COLO829 (cell line): ENCODE results near the gene SEZ6.

ENCODE experiments used
- DNase-seq: peaks from one replicate; pipeline ENCODE4 v3.0.0; 2012; ENCODE audit warnings: low spot score

SEZ6 gene

DNA sequence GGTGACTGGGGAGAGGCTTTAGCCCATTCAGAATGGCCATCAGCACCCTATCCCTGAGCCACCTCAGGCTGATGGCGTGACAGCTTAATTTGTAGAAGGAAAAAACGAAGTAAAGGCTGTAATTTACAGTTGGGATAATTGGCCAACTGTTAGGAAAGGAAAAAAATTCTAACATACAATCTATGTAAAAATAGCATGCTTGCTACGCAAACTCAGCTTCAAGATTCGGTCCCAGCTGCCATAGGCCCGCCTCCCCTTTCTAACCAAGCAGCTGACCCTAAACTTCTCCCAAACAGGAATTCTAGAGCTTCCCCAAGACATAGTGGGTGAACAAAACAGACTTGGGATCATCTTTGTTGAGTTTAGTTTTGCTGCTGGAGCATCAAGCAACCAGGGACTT, 4.9 kb downstream of the SEZ6 start:
- DNase-seq, result no peak

DNA sequence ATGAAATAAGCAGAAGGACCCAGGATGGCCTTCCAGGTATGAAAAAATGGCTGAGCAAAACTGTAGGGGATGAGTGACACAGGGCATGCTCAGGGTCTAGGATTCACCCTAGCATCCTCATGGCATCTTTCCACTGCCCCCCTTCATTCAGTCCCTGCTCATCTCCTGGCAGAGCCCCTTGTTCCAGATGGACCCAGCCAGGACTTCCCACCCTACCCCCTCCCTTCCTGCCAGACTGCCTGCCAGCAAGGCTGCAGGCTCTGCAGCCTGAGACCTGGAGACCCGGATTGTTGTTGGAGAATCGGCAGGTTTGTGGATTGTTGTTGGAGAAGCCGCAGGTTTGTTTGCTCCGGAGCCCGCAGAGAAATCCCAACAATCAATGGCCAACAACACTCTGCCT, 6.6 kb downstream of the SEZ6 start:
- no peak for DNase-seq

DNA sequence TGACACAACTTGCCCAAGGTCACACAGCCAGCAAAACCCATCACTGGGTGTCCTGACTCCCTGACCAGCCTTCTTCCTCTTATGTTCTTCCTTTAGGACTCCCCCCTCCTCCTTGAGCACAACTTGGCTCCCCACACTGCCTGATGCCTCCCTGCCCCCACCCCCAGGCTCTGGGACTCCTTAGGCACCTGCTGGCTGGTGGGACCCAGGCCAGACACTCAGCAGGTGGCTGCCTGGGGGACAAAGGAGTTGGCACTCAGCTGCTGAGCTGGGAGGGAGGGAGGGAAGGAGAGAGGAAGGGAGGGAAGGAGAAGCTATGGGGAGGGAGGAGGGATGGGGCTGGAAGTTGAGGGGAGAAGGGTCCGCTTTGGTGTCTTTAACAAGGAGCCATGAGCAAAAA, 8.0 kb downstream of the SEZ6 start:
- DNase-seq, result no peak

DNA sequence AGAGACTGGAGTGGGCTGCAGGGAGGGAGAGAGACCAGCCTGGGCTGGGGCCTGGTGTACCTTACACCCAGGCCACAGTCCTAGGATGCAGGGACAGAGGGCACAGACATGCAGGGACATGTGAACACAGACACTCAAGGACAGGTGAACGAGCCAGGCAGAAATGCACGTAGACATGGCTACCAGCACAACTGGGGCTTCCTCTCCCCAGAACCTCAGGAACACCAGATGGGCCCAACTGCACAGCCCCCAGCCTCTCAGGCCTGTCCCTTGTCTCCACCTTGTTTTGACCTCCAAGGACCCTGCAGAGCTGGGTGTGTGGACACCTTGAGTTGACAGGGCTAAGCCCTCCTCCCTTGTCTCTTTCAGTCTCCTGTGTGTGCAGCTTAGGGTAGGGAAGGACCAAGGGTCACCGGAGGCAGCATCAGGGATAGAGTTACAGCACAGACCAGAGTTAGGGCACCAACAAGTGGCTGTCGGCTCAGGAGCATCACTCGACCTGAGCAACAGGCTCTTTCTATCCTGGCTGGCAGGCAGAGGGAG, 9.2 kb downstream of the SEZ6 start:
- no peak for DNase-seq

DNA sequence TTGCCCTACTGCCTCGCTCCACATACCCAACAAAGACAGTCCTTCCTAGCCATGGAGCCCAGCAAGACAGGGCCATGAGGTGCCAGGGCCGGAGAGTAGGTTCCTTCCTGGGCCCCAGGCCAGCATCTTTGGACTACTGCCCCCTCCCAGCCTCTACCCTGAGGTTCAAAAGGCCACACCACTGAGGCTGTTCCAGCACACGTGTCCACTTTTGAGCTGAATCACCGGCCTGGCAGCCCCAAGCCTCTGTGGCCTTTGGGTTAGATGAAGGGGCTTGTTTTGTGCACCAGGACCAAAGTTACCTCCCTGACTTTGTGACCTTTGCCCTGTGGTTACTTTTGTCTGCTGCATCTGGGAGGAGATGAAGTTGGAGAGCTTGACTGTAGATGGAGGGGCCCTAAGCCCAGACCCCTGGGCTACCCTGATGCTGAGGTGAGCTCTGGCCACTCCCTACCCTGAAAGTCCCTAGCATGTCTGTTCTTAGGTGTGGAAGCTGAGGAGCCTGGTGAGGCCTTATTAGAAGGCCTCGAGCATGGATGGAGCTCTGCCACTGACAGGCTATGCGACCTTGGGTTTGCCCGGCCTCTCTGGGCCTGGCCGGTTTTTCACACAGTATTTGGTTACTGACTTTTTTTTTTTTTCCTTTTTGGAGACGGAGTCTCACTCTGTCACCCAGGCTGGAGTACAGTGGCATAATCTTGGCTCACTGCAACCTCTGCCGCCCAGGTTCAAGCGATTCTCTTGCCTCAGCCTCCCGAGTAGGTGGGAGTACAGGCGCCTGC, 12.0 kb downstream of the SEZ6 start:
- DNase-seq, result no peak

DNA sequence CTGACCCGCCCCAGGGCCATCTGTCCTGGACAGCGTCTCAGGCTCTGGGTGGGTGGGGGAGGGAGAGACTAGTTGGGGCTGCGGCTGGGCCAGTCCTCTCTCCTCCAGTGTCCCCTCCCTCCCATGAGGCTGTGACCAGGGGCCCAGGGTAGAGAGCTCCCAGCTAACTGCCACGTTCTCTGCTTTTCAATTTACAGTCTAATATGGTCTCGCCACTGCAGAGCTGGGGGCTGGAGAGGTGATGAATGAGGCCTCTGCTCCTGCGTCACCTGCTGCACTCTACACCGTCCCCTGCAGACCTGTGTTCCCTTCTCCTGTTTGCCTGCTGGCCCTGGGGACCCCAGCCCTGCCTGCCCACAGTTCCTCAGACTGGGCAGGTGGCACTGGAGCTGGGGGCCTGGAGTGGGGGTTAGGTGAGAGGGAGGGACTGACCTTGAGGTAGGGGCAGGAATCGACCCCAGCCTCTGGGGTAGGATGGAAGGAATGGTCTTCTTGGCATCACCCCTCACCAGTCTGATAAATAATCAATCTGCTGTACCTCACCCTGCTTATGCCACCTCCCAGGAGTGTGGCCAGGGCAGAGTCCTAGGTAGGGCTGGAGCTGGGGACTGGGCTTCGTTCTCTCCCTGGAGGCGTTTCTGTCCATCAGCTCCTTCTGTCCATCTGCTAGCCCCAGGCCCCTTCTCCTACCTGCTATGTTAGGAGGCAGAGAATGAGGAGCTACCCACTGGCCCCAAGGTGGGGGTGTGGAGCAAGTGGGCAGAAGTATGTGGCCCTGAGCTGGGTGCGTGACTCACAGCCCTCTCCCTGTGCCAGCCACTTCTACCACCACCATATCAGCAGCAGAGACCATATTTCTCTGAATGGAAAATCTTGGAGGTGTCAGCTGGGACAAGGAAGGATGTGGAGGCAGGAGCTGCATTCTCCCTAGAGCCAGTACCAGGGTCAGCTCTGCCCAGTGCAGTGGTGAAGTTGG, 12.9 kb downstream of the SEZ6 start:
- DNase-seq, result no peak

DNA sequence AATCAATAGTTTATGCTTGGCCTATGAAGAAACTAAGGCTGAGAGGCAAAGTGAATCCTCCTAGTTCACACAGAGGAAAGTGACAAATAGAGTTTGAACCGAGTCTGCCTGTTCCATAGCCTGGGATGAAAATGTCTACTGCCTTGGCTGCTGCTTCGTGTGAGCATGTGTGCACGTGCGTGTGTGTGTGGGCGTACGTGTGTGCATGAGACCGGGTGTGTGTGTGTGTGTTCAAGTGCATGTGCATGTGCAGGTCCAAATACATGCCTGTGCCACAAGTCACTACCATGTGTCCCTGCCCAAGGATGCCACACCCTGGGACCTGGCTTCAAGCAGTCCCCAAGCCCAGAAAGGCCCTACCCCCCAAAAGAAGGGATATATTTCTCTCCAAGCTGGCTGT, 13.6 kb downstream of the SEZ6 start:
- DNase-seq, result no peak

DNA sequence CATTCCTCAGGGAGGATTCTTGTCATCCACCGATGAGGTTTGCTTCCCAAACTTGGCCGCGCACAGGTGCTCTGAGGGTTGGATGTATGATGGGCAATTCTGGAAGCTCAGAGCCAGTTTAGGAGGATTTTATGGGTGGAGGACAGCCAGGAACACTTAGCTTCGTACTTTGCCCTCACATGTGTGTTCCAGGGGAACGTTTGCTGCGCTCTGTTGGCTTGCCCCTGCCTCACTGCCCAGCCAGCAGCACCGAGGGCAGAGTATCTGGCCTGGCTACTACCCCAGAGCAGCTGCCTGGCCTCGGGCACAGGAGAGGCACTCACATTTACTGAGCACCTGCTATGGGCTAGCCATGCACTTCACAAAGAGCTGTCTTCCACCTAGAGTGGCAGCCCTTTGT, 14.1 kb downstream of the SEZ6 start:
- DNase-seq, result no peak

DNA sequence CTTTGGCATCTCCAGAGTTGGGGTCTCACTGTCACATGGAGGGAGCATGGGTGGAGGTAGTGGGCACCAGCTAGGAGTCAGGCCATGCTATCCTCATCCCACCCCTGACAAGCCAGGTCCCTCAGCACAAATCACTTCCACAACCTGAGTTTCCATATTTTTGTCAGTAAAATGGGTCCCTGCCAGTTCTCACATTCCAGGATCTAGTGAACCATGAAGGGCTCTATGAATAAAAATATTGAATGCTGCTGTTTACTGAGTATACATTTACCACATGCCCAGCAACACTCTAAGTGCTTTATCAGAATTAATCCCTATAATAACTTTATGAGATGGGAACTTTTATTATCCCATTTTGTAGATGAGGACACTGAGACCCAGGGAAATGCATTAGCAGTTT, 16.8 kb downstream of the SEZ6 start:
- DNase-seq, result no peak

DNA sequence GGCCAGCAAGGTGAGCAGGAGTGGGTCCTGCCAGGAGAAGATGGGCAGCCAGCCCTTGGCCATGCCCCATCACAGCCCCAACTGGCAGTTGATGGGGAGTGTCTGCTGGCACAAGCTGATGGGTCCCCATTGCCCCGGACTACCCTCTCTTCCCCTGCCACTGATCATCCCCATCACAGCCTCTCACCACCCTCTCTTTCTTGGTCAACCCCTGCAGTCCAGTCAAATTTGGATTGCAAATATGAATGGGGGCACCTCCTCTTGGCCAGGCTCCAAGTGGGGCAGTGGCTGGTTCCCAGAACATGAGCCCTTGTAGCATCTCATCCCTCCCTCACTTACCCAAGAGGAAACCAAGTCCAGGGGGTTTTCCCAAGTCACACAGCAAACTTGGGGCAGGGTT, 17.4 kb downstream of the SEZ6 start:
- DNase-seq, result no peak

DNA sequence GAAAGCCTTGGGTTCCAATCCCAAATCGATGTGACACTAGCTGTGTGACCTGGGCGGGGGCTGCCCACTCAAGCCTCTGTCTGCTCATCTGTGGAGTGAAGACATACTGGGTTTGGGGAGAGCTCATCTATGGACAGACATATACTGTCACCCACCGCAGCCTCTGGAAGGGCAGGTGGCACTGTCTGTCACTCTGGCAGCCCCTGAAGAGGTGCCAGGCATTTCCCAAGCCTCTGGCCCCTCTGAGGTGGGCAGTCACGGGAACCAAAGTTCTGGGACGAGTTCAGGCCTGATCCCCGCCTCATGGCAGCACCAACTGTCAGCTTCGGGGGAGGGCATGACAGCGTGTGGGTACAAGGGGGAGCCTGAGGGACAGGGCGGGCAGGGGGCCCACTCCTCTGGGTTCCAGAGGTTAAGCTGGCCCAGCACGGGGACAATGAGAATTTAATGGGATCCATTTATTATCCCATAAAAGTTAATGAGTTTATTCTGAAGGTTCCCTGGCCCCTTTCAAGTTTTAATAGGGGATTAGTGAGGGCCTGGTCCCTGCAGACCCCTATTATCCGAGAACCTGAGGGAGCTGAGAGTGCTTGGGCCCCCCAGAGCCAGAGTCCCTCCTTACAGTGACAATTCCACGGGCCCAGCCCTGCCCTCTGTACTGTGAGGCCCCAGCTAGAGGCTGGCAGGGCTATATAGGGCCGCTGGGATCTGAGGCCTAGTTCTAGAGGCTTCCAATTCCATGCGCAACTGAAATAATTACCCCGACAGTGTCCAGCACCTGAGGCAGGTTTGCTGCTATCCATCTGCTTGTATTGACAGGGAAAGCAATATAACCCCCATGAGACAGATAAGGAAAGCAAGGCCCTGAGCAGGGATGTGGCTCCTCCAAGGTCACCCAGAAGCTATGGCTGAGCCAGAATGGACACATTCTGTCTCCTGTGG, 18.8 kb downstream of the SEZ6 start:
- no peak for DNase-seq

DNA sequence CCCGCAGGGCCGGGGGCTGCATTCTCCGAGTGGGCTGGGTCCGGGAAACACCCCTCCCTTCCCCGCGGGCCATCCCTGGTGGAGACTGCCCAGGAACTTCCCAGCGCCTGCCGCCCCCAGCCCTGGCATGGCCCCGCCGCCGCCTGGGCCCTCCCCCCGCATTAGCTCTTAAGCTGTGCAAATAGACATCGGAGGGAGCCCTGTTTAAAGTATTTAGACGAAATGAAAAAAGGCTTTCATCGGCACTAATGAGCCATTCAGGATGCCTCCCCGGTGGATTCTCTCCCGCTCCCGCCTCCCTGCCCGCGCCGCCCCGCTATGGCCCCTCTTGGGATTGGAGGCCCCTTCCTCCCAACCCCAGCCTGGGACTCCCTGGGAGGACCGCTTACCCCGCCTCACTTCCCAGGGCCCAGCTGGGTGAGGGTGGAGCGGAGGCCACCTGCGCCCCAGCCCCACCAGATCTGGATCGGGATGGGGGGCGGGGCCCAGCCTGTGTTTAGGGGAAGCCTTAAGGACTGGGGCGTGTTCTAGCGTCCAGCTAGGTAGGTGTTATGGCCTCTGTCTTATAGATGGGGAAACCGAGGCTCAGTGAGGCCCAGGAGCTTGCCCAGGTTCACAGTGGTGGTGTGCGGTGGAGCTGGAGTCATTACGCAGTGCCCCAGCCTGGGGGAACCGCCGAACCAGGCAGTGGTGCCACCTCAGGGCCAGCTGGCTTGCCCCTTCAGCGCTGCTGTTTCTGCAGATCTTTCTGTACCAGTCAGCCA, 19.7 kb downstream of the SEZ6 start:
- no peak for DNase-seq

DNA sequence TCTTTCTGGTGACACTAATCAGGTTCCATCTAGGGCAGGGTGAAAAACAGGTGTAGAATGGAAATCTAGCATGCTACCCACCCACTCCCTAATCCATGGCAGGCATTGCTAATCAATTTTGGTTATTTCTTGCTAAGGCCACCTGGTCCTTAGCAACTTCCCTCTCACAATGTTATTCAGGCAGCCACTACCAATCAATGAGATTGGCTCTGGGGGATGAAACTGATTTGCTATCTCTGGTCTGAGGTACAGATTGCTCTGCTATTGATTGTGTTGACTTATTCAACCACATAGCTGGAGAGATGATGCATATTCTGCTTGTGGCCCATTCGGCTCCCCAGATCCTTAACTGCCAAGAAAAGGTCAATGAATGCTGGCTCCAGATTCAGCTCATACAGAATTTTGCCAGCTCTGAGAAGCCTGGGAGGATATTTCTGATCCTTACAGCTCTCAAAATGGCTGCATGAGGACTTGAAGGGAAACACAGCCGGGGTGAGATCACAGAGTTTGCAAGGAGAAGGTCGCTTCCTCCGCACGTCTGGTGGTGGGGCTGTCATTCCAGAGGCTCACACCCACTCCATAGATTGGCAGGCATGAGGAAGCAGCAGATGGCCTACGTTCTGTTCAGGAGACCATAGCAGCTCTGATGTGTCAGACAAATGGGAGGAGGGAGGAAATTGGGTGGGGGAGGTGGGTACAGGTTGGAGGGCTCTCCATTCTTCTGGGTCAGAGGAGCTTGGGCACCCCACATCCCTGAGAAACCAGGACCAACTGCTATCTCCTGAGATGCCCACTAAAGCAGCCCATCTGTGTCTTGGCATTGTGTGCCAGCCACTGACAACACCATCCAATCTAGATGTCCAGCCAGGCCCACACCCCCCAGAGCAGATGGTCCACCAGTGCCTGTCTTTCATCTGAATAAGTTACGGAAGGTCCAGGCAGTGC, 22.3 kb downstream of the SEZ6 start:
- no peak for DNase-seq

DNA sequence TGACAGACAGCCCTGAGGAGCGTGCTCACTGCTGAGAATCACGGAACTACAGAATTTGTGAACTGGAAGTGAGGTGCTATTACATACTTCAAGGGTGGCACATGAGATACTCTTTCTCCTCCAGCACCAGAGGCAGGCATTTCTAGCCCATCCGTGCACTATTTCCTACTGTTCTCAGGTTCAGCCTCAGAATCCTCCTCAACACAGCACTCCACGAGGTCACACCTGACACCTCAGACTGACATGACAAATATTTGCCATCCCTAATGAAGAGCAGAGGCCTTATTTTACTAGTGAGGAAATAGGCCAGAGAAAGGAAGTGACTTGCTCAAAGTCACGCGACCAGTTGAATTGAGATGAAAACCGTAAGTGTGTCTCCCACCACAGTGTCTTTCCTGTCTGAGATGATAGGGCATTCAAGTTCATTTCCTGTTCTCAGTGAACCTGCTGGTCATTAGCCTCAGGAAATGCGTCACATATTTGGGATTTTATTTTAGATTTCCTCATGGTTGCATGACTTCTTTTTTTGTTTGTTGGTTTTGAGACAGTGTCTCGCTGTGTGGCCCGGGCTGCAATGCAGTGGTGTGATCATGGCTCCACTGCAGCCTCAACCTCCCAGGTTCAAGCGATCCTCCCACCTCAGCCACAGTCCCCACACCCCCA, 23.6 kb downstream of the SEZ6 start:
- peak; percentile 80 for DNase-seq

DNA sequence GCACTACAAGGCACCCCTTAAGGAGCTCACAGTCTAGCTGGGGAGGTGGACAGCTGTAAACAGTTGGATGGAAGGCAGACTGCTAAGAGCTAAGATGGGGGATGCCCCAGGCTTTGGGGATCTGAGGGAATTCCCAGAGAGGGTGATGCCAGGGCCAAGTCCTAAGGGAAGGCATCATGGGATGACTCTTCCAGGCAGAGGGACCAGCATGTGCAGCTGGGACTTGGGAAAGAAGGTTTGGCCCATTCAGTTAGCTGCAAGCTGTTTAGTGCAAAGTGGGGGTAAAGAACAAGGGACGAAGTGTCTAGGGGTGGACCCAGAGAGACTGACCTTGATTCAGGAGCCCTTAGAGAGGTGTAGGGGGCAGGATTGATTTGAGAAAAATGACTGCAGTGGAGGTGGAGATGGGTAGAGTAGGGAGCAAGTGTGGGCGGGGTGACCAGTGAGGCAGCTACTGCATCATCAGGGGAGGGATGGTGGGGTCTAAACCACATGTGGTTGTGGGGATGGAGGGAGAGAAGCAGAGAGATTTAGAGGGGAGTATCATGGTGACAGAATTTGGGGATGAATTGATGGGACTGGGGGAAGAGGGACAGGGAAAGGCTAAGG, 27.4 kb downstream of the SEZ6 start:
- DNase-seq, result no peak

DNA sequence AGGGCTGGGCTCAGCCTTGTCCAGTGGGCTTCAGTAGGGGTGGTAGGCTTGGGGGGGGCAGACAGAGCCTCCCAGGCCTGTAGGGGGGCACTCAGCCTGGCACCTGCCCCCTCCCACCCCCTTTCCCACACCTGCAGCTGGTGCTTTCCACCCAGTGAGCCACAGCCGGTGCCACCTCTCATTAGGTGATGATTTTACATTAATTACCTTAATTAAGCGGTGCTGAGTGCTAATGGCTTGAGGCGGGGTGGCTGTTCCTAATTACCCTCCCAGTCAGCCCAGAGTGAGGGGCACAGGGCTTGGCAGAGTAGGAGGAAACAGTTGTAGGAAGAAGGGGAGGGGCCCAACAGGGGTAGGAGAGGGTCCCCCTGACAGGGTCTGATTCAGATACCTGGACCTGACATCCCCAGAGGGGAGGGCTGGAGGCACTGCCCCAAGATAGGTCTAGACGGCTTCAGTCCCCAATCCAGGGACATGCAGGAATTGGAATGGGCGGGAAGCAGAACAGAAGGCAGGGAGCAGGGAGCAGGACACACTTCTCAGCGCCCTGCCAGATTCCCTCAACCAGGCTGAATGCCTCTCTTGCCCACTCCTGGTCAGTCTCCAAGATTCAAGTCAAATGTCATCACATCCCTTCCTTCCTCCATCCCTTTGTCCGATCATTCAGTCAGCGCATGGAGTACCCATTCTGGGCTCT, 28.0 kb downstream of the SEZ6 start:
- no peak for DNase-seq

DNA sequence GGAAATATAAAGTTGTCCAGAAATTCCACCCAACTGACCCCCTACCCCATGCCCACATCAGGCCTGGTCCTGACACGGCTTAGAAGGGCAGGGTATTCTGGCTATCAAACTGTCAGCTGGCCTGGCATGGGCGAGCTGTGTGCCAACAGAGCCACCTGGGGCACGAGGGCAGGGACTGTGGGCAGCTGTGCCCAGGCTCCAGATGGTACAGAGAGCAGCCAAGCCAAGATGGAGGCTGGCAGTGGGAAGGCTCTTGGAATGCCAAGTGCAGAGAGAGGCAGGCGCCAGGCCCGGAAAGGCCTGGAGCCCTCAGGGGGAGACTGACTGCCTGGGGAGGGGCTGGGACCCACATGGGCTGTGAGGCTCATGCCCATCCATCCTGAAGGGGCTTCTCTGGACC, 30.2 kb downstream of the SEZ6 start:
- DNase-seq, result no peak

DNA sequence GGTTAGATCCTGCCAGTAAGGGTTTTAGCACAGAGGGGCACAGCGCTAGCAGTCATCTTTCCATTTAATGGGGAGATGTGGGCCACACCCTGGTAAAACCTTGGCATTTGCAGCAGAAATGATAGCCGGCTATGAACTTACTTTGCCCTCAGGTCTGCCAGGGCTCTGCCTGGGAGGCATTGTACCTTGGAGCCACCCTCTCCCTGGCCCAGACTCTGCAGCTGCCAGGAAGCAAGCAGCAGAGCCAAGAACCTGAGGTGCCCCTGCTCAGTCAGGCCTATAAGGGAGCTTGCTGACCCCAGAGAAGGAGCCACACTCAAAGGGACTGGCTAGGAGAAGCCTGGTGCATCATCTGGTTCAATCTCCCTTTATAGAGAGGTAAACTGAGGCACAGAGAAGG, 30.8 kb downstream of the SEZ6 start:
- no peak for DNase-seq
